Vagina (tissue), 2 donors: ENCODE results near the gene PTGS1.

Source experiments
- POLR2A ChIP-seq, 2 donors: fragments of 450-650 bp; IDR thresholded peaks; one replicate each; pipeline ENCODE4 v1.6.1; 2017; ENCODE audit warnings: antibody characterized with exemption in 2 of 2, mild to moderate bottlenecking in 2 of 2, moderate library complexity in 2 of 2
- POLR2AphosphoS5 ChIP-seq, 2 donors: sonication (generic); formaldehyde crosslinking; IDR thresholded peaks; one replicate each; pipeline ENCODE4 v1.9.0; 2017; ENCODE audit warnings: antibody characterized with exemption in 2 of 2, mild to moderate bottlenecking in 2 of 2, low read depth in 1 of 2; ENCODE audit not compliant: insufficient read depth in 1 of 2
- TF ChIP-seq, protein P1 (sequence below), 3 experiments: fragments of 450-650 bp in 2 of 3; fragments of 200-600 bp in 1 of 3; sonication (generic) in 1 of 3; IDR thresholded peaks; one replicate each; pipeline ENCODE4 v1.5.1; 2017 to 2019; ENCODE audit warnings: antibody characterized with exemption in 3 of 3, mild to moderate bottlenecking in 2 of 3, moderate library complexity in 2 of 3

DNA sequence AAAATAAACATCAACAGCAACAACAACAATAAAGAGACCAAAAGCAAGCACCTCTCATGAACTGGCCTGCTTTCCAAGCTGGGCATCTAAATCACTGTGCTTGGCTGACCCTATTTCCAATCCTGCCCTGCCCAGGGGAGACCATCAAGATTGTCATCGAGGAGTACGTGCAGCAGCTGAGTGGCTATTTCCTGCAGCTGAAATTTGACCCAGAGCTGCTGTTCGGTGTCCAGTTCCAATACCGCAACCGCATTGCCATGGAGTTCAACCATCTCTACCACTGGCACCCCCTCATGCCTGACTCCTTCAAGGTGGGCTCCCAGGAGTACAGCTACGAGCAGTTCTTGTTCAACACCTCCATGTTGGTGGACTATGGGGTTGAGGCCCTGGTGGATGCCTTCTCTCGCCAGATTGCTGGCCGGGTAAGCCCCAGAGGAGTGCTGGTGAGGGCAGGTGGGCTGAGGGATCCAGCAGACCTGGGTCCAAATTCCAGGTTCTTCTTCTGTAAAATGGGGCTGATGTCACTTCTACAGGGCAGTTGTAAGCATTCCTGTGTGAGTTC lies 15.6 kb downstream of the PTGS1 start:
- TF ChIP-seq POLR2AphosphoS5 (IDR thresholded peaks at IDR 0.05; ENCODE audit: insufficient read depth in 1 of 2, low read depth in 1 of 2), result no peak
- TF ChIP-seq, protein P1, sequence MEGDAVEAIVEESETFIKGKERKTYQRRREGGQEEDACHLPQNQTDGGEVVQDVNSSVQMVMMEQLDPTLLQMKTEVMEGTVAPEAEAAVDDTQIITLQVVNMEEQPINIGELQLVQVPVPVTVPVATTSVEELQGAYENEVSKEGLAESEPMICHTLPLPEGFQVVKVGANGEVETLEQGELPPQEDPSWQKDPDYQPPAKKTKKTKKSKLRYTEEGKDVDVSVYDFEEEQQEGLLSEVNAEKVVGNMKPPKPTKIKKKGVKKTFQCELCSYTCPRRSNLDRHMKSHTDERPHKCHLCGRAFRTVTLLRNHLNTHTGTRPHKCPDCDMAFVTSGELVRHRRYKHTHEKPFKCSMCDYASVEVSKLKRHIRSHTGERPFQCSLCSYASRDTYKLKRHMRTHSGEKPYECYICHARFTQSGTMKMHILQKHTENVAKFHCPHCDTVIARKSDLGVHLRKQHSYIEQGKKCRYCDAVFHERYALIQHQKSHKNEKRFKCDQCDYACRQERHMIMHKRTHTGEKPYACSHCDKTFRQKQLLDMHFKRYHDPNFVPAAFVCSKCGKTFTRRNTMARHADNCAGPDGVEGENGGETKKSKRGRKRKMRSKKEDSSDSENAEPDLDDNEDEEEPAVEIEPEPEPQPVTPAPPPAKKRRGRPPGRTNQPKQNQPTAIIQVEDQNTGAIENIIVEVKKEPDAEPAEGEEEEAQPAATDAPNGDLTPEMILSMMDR (IDR thresholded peaks at IDR 0.05), result no peak
- TF ChIP-seq POLR2A (IDR thresholded peaks at IDR 0.05), result no peak
